ENCODE results near the gene CKAP2L.

DNA sequence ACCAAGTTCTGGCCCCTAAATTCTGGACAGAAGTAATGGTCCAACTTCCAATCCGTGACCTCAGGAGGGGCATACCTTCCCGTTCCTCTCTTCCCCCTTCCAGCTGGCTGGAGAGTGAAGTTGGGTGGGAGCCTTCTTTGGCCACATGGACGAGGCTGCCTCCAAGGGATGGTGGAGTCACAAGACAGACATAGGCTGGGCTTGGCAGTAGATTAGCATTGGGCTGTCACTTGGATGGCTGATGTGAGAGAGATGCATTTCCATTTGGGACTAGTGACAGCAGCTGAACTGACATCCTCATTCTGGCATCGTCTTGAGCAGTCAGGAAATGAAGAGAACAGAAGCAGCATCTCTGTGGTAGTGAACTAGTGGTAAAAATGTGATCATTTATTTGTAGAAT, 31.0 kb downstream of the CKAP2L start:
- TF ChIP-seq EZH2 (IDR thresholded peaks at IDR 0.05; ENCODE audit: insufficient read depth, poor library complexity, severe bottlenecking) (no peak), EZH2phosphoT487 (IDR thresholded peaks at IDR 0.05; ENCODE audit: insufficient read depth, low read depth) (no peak)

All from GM23248 (cell line).